ENCODE data around the gene SNX2.

The SNX2 gene

GRCh38 chr5:122770477-122770876 lies 4.4 kb upstream of the SNX2 start:
- no peak overlapping the region for H3K4me3 ChIP-seq
- H3K27ac ChIP-seq: no peak overlapping the region

- Histone ChIP-seq H3K27ac (no peak overlapping the region), H3K4me3 (no peak overlapping the region)
These were observed 2.4 kb upstream of the SNX2 start for GRCh38 chr5:122772446-122772845.

- Histone ChIP-seq H3K4me3 (no peak overlapping the region), H3K27ac (no peak overlapping the region)
These were observed 1.3 kb upstream of the SNX2 start for GRCh38 chr5:122773619-122774018.

- peak overlapping the region; percentile 64 to 97 (median 90) for H3K4me3 ChIP-seq
- H3K27ac ChIP-seq: peak overlapping the region in 12 of 21 experiments; percentile 45 to 96 (median 88)
These were observed 390 bp upstream of the SNX2 start for GRCh38 chr5:122774519-122774860.

GRCh38 chr5:122775550-122776542 lies 966 bp downstream of the SNX2 start:
- peak overlapping the region; percentile 66 to 96 (median 88) for H3K27ac ChIP-seq

GRCh38 chr5:122778157-122778556 lies 3.3 kb downstream of the SNX2 start:
- Histone ChIP-seq H3K27ac (no peak overlapping the region), H3K4me3 (no peak overlapping the region)

More at GRCh38 chr5:122775550-122776542, 966 bp downstream of the SNX2 start:
- H3K4me3 ChIP-seq: peak overlapping the region; percentile 64 to 97 (median 90)

GRCh38 chr5:122779451-122779850 lies 4.6 kb downstream of the SNX2 start:
- H3K4me3 ChIP-seq: no peak overlapping the region
- no peak overlapping the region for H3K27ac ChIP-seq

GRCh38 chr5:122780296-122780695 lies 5.4 kb downstream of the SNX2 start:
- Histone ChIP-seq H3K27ac (no peak overlapping the region), H3K4me3 (no peak overlapping the region)

- H3K27ac ChIP-seq: no peak overlapping the region
- no peak overlapping the region for H3K4me3 ChIP-seq
These were observed 6.6 kb downstream of the SNX2 start for GRCh38 chr5:122781465-122781864.

- H3K4me3 ChIP-seq: no peak overlapping the region
- H3K27ac ChIP-seq: no peak overlapping the region
These were observed 10.4 kb downstream of the SNX2 start for GRCh38 chr5:122785294-122785693.

- Histone ChIP-seq H3K27ac (no peak overlapping the region), H3K4me3 (no peak overlapping the region)
These were observed 13.5 kb downstream of the SNX2 start for GRCh38 chr5:122788371-122788770.

- no peak overlapping the region for H3K4me3 ChIP-seq
- no peak overlapping the region for H3K27ac ChIP-seq
These were observed 14.1 kb downstream of the SNX2 start for GRCh38 chr5:122788996-122789395.

GRCh38 chr5:122789461-122790171 lies 14.7 kb downstream of the SNX2 start:
- Histone ChIP-seq H3K27ac (no peak overlapping the region), H3K4me3 (no peak overlapping the region)

- Histone ChIP-seq H3K4me3 (no peak overlapping the region), H3K27ac (no peak overlapping the region)
These were observed 15.6 kb downstream of the SNX2 start for GRCh38 chr5:122790354-122791103.

GRCh38 chr5:122805481-122805880 lies 30.6 kb downstream of the SNX2 start:
- no peak overlapping the region for H3K4me3 ChIP-seq
- no peak overlapping the region for H3K27ac ChIP-seq

- no peak overlapping the region for H3K4me3 ChIP-seq
- H3K27ac ChIP-seq: no peak overlapping the region
These were observed 35.5 kb downstream of the SNX2 start for GRCh38 chr5:122810405-122810804.

- H3K4me3 ChIP-seq: no peak overlapping the region
- no peak overlapping the region for H3K27ac ChIP-seq
These were observed 40.4 kb downstream of the SNX2 start for GRCh38 chr5:122815218-122815767.

- Histone ChIP-seq H3K27ac (no peak overlapping the region), H3K4me3 (no peak overlapping the region)
These were observed 41.9 kb downstream of the SNX2 start for GRCh38 chr5:122816756-122817155.

- H3K27ac ChIP-seq: no peak overlapping the region
- no peak overlapping the region for H3K4me3 ChIP-seq
These were observed 57.1 kb downstream of the SNX2 start for GRCh38 chr5:122831984-122832383.

GRCh38 chr5:122835681-122836080 lies 60.8 kb downstream of the SNX2 start:
- H3K4me3 ChIP-seq: no peak overlapping the region
- no peak overlapping the region for H3K27ac ChIP-seq

Measured in skin epidermis (tissue), 12 donors.